ENCODE data around the gene TRABD. TPM values are rescaled to one million over a fixed set of nuclear protein-coding genes. Genes with fewer than 3 reads are reported as not detected.

Gene TRABD
- total and polyA plus RNA-seq, 11 donors, result 14.3 to 32.9 (median 18.0) TPM

GRCh38 chr22:50206599-50206998 is 20.9 kb downstream of the TRABD start:
- no peaks in the 10 kb centered on the region for H3K27me3 ChIP-seq
- H3K27ac ChIP-seq, result peak overlapping the region in 8 of 12 donors; percentile 20 to 80 (median 58)
- WGBS, 4 donors, result 23 to 50% (median 34%) methylated on average over 10 of the region's 10 CpGs
- DNase-seq (peak in 4 of 5 donors; percentile 73 to 92 (median 82)), ATAC-seq (peak; percentile 83 to 92 (median 84))
- TF ChIP-seq CTCF (IDR thresholded peaks at IDR 0.05) (peak; percentile 41 to 65 (median 52)), POLR2A (IDR thresholded peaks at IDR 0.05) (no peak)
- peaks cover 0 to 64% (median 54%) of the 10 kb centered on the region in 9 donors for H3K36me3 ChIP-seq
- intact Hi-C loops (cut with DNase I), result loop anchor here in 5 of 10 donors (2.0 to 5.0 kb wide), 3 partner anchors 58 to 274 kb away; no protein-coding TSS in a partner anchor
- no peak overlapping the region for H3K4me3 ChIP-seq
- H3K4me1 ChIP-seq, result peaks cover 0 to 61% (median 31%) of the 10 kb centered on the region in 12 donors
- no peaks in the 10 kb centered on the region for H3K9me3 ChIP-seq

GRCh38 chr22:50207383-50208140 is 21.8 kb downstream of the TRABD start:
- intact Hi-C loops (cut with DNase I), result loop anchor here in 8 of 10 donors (2.0 to 5.0 kb wide), 4 partner anchors 59 to 275 kb away; no protein-coding TSS in a partner anchor

GRCh38 chr22:50208430-50208938 is 22.8 kb downstream of the TRABD start:
- H3K4me1 ChIP-seq, result peaks cover 0 to 42% (median 20%) of the 10 kb centered on the region in 12 donors
- DNase-seq (peak in 1 of 5 donors; percentile 49), ATAC-seq (no peak)
- intact Hi-C loops (cut with DNase I), result loop anchor here in 7 of 10 donors (2.0 to 5.0 kb wide), 4 partner anchors 60 to 276 kb away; no protein-coding TSS in a partner anchor
- no peak overlapping the region for H3K4me3 ChIP-seq
- no peak overlapping the region for H3K27ac ChIP-seq
- H3K9me3 ChIP-seq, result no peaks in the 10 kb centered on the region
- peaks cover 0 to 79% (median 68%) of the 10 kb centered on the region in 9 donors for H3K36me3 ChIP-seq
- no peaks in the 10 kb centered on the region for H3K27me3 ChIP-seq
- TF ChIP-seq POLR2A (IDR thresholded peaks at IDR 0.05) (no peak), CTCF (IDR thresholded peaks at IDR 0.05) (no peak)
- 86 to 89% (median 87%) methylated on average over 22 of the region's 22 CpGs for WGBS, 4 donors

More at GRCh38 chr22:50207383-50208140, 21.8 kb downstream of the TRABD start:
- no peaks in the 10 kb centered on the region for H3K9me3 ChIP-seq
- TF ChIP-seq CTCF (IDR thresholded peaks at IDR 0.05), result no peak
- no peak for TF ChIP-seq POLR2A (IDR thresholded peaks at IDR 0.05)
- no peak overlapping the region for H3K4me3 ChIP-seq
- H3K27ac ChIP-seq, result peak overlapping the region in 1 of 12 donors; percentile 80
- H3K27me3 ChIP-seq, result no peaks in the 10 kb centered on the region
- 60 to 83% (median 69%) methylated on average over 15 to 23 of the region's 23 CpGs for WGBS, 4 donors
- DNase-seq, result peak in 3 of 5 donors; percentile 18 to 60 (median 22)
- peaks cover 0 to 73% (median 64%) of the 10 kb centered on the region in 9 donors for H3K36me3 ChIP-seq
- peaks cover 0 to 51% (median 23%) of the 10 kb centered on the region in 12 donors for H3K4me1 ChIP-seq
- no peak for ATAC-seq

Data from heart left ventricle (tissue), 16 donors.